Activated CD4-positive, alpha-beta memory T cell treated with anti-CD3 and anti-CD28 coated beads, Interleukin-2, amount 10 ng/mL, durations not matched to agents 7 days and 5 days (primary cell): Measurements from ENCODE around the gene RAP1GAP2. TPM values are rescaled to one million over a fixed set of nuclear protein-coding genes. Genes with fewer than 3 reads are reported as not detected.

Experiments
- CTCF ChIA-PET: fragments of 350-600 bp; sonication (Branson Sonifier 250); formaldehyde crosslinking; loops from one replicate; lab custom pipeline; 2021; ENCODE audit warnings: antibody characterized with exemption, inconsistent platforms; lab: Charles Lee
- POLR2A ChIA-PET: fragments of 350-600 bp; sonication (Branson Sonifier 250); formaldehyde crosslinking; loops from one replicate; lab custom pipeline; 2021; ENCODE audit warnings: antibody characterized with exemption; lab: Charles Lee
- DNase-seq: peaks from one replicate; pipeline ENCODE4 v3.0.0-alpha.2; 2020
- H3K27ac Mint-ChIP-seq: one replicate; pipeline ENCODE4 v1.8.0; 2021; ENCODE audit warnings: mild to moderate bottlenecking, mixed read lengths
- H3K27me3 Mint-ChIP-seq: one replicate; pipeline ENCODE4 v1.8.0; 2021; ENCODE audit warnings: mixed read lengths
- H3K36me3 Mint-ChIP-seq: one replicate; pipeline ENCODE4 v1.8.0; 2021; ENCODE audit warnings: low read depth, mixed read lengths
- H3K4me1 Mint-ChIP-seq: one replicate; pipeline ENCODE4 v1.8.0; 2021; ENCODE audit warnings: mixed read lengths
- H3K4me3 Mint-ChIP-seq: one replicate; pipeline ENCODE4 v1.8.0; 2021; ENCODE audit warnings: mild to moderate bottlenecking, mixed read lengths
- H3K9me3 Mint-ChIP-seq: one replicate; pipeline ENCODE4 v1.8.0; 2021; ENCODE audit warnings: mixed read lengths
- total RNA-seq, 2 experiments: library from RNA; stranded (reverse); gene quantifications; one replicate each; pipeline ENCODE4 v1.2.3, GENCODE V29; 2021

Gene RAP1GAP2
- total RNA-seq, 2 experiments from 2014 or later: 36.7 to 39.8 TPM

- CTCF ChIA-PET: interaction anchor here (0.8 to 4.7 kb wide), 5 partner anchors 11 to 166 kb away, joined by 3 to 18 read pairs (median 4); no protein-coding TSS in a partner anchor
- POLR2A ChIA-PET: interaction anchor here (1.2 to 1.4 kb wide), 2 partner anchors 33 to 465 kb away, joined by 3 to 5 read pairs; no protein-coding TSS in a partner anchor
- no peaks in the 10 kb centered on the region for H3K36me3 Mint-ChIP-seq
- no peaks in the 10 kb centered on the region for H3K9me3 Mint-ChIP-seq
- peaks cover 18% of the 10 kb centered on the region for H3K27me3 Mint-ChIP-seq
- H3K27ac Mint-ChIP-seq: no peak overlapping the region
- H3K4me1 Mint-ChIP-seq: peaks cover 18% of the 10 kb centered on the region
- no peak for DNase-seq
- no peak overlapping the region for H3K4me3 Mint-ChIP-seq
Observed at GRCh38 chr17:2847381-2848333, 51.4 kb downstream of the RAP1GAP2 start.

DNA sequence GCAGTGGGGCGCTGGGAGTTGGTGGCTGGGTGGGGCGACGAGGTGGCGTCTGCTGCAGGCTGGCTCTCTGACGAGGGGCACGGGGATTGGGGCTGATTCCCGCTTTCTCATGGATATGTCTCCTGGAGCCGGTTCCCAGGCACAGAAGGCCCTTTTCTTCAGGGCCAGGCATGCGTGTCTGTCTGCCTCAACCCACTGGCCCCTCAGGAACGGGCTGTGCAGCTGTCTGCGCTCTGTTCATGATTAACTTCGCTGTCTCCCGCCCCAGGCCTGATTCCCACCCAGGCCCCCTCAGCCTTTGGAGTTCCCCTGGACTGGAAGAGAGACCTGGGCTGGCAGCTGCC is 53.1 kb downstream of the RAP1GAP2 start:
- Mint-ChIP-seq H3K4me1 (peaks cover 22% of the 10 kb centered on the region), H3K27me3 (peaks cover 22% of the 10 kb centered on the region), H3K9me3 (no peaks in the 10 kb centered on the region), H3K27ac (no peak overlapping the region), H3K4me3 (no peak overlapping the region), H3K36me3 (no peaks in the 10 kb centered on the region)
- POLR2A ChIA-PET: interaction anchor here (1.4 kb wide), 1 partner anchor 35 kb away, joined by 5 read pairs; no protein-coding TSS in a partner anchor
- no peak for DNase-seq
- CTCF ChIA-PET: interaction anchor here (0.6 to 4.7 kb wide), 9 partner anchors 8 to 166 kb away, joined by 3 to 18 read pairs (median 4); no protein-coding TSS in a partner anchor

DNA sequence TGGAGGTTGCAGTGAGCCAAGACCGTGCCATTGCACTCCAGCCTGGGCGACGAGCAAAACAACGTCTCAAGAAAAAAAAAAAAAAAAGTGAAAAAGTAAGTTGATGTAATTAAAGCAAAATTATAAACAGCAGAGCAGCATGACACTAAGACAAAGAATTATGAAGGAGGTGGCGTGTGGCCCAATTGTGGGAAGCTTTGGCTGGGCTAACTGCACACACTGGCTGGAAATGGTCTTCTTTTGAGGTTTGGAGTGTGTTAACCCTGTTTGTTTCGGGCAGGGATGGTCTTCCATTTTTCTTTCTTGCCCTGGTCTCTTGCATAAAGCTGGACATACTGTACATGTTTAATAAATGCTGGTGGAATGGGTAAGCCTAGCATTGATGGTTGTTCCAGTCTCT is 54.8 kb downstream of the RAP1GAP2 start:
- CTCF ChIA-PET: no interaction called here
- H3K27me3 Mint-ChIP-seq: peaks cover 34% of the 10 kb centered on the region

DNA sequence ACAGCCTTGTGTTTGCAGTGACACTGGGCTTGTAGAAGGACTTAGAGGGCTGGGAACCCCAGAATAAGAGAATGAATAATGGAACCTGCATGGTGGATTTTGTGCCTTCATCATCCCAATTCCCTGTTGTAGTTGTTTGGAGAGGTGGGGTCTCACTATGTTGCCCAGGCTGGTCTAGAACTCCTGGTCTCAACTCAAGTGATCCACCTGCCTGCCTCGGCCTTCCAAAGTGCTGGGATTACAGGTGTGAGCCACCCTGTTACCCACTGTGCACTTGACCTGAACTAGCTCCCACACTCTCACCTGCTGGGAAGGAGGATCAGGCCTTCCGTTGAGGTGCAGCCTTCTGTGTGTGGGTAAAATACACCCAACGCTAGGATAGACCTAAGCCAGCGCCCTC is 55.4 kb downstream of the RAP1GAP2 start:
- Mint-ChIP-seq H3K9me3 (no peaks in the 10 kb centered on the region), H3K27ac (no peak overlapping the region), H3K27me3 (peaks cover 37% of the 10 kb centered on the region), H3K4me1 (peaks cover 35% of the 10 kb centered on the region), H3K36me3 (peaks cover 4% of the 10 kb centered on the region), H3K4me3 (no peak overlapping the region)
- CTCF ChIA-PET: interaction anchor here (1.1 kb wide), 1 partner anchor 65 kb away, joined by 4 read pairs; no protein-coding TSS in a partner anchor
- POLR2A ChIA-PET: interaction anchor here (0.6 to 1.4 kb wide), 2 partner anchors 21 to 55 kb away, joined by 3 read pairs; partner anchors contain the start of gene RAP1GAP2
- no peak for DNase-seq

More for the DNA sequence above, 54.8 kb downstream of the RAP1GAP2 start:
- DNase-seq: no peak
- Mint-ChIP-seq H3K27ac (no peak overlapping the region), H3K9me3 (no peaks in the 10 kb centered on the region), H3K36me3 (peaks cover under 1% of the 10 kb centered on the region), H3K4me1 (peaks cover 32% of the 10 kb centered on the region), H3K4me3 (no peak overlapping the region)
- POLR2A ChIA-PET: interaction anchor here (0.6 kb wide), 2 partner anchors 22 to 313 kb away, joined by 3 to 4 read pairs; no protein-coding TSS in a partner anchor

- Mint-ChIP-seq H3K4me1 (peaks cover 35% of the 10 kb centered on the region), H3K9me3 (no peaks in the 10 kb centered on the region), H3K27me3 (peaks cover 39% of the 10 kb centered on the region), H3K27ac (no peak overlapping the region), H3K36me3 (peaks cover 4% of the 10 kb centered on the region), H3K4me3 (peak overlapping the region; percentile 24)
- DNase-seq: no peak
- POLR2A ChIA-PET: interaction anchor here (1.4 kb wide), 1 partner anchor 56 kb away, joined by 3 read pairs; the partner anchor contains the start of gene RAP1GAP2
- CTCF ChIA-PET: interaction anchor here (1.1 kb wide), 1 partner anchor 66 kb away, joined by 4 read pairs; no protein-coding TSS in a partner anchor
Observed at GRCh38 chr17:2852221-2852620, 56.0 kb downstream of the RAP1GAP2 start.

- CTCF ChIA-PET: interaction anchor here (0.7 to 1.1 kb wide), 2 partner anchors 61 to 66 kb away, joined by 3 to 4 read pairs; no protein-coding TSS in a partner anchor
- H3K27ac Mint-ChIP-seq: no peak overlapping the region
- peaks cover 30% of the 10 kb centered on the region for H3K4me1 Mint-ChIP-seq
- peak overlapping the region; percentile 24 for H3K4me3 Mint-ChIP-seq
- DNase-seq: no peak
- POLR2A ChIA-PET: interaction anchor here (1.4 kb wide), 1 partner anchor 56 kb away, joined by 3 read pairs; the partner anchor contains the start of gene RAP1GAP2
- H3K27me3 Mint-ChIP-seq: peaks cover 39% of the 10 kb centered on the region
- peaks cover 4% of the 10 kb centered on the region for H3K36me3 Mint-ChIP-seq
- no peaks in the 10 kb centered on the region for H3K9me3 Mint-ChIP-seq
Observed at GRCh38 chr17:2852729-2853282, 56.6 kb downstream of the RAP1GAP2 start.

DNA sequence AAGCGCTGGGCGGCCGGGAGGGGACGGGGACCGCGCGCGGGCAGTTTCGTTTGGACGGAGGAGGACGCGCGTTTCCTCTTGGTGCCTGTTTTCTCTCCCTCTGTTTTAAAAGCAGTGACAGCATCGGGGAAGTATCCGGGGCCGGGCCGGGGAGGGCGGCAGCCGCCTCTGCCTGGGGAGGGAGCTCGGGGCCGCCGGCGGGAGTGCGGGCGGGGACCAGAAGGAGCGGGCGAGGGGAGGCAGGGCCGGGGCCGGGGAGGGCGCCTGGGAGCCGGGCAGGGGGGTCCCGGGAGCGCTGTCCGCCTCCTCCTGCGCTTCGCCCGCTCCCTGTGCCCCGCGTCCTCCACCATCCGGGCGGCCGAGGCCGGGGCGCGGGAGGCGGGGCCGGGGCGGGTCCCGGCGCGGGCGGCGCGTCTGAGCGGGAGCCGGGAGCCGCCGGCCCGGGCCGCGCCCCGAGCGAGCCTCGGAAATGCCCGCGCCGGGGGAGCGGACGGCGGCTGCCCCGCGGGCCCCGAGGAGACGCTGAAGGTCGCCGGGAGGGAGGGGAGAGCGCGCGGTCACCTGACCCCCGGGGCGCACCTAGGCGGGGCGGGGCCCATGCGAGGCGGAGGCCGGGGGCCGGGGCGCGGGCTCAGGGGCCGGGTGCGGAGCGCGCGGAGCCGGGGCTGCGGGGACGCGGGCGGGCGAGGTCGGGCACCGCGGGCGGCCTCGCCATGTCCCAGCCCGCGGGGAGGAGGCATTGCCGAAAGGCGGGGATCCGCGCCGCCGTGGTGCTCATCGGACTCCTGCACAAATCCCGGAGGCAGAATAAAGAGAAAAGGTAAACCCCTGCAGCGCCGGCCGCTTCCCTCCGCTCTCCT is 57.3 kb downstream of the RAP1GAP2 start:
- H3K27ac Mint-ChIP-seq: no peak overlapping the region
- H3K9me3 Mint-ChIP-seq: no peaks in the 10 kb centered on the region
- peaks cover 26% of the 10 kb centered on the region for H3K4me1 Mint-ChIP-seq
- CTCF ChIA-PET: interaction anchor here (0.7 kb wide), 1 partner anchor 62 kb away, joined by 3 read pairs; no protein-coding TSS in a partner anchor
- POLR2A ChIA-PET: interaction anchor here (1.3 to 1.4 kb wide), 2 partner anchors 17 to 57 kb away, joined by 3 read pairs; partner anchors contain the start of gene RAP1GAP2
- peak overlapping the region; percentile 70 for H3K4me3 Mint-ChIP-seq
- H3K36me3 Mint-ChIP-seq: peaks cover 4% of the 10 kb centered on the region
- DNase-seq: peak; percentile 52
- peaks cover 39% of the 10 kb centered on the region for H3K27me3 Mint-ChIP-seq

- Mint-ChIP-seq H3K27ac (no peak overlapping the region), H3K36me3 (peaks cover 4% of the 10 kb centered on the region), H3K4me3 (peak overlapping the region; percentile 70), H3K27me3 (peaks cover 36% of the 10 kb centered on the region), H3K4me1 (peaks cover 22% of the 10 kb centered on the region), H3K9me3 (no peaks in the 10 kb centered on the region)
- POLR2A ChIA-PET: interaction anchor here (1.3 kb wide), 1 partner anchor 18 kb away, joined by 3 read pairs; no protein-coding TSS in a partner anchor
- CTCF ChIA-PET: interaction anchor here (1.1 kb wide), 1 partner anchor 68 kb away, joined by 3 read pairs; no protein-coding TSS in a partner anchor
- DNase-seq: peak; percentile 19
Observed at GRCh38 chr17:2854143-2855055, 58.2 kb downstream of the RAP1GAP2 start.

DNA sequence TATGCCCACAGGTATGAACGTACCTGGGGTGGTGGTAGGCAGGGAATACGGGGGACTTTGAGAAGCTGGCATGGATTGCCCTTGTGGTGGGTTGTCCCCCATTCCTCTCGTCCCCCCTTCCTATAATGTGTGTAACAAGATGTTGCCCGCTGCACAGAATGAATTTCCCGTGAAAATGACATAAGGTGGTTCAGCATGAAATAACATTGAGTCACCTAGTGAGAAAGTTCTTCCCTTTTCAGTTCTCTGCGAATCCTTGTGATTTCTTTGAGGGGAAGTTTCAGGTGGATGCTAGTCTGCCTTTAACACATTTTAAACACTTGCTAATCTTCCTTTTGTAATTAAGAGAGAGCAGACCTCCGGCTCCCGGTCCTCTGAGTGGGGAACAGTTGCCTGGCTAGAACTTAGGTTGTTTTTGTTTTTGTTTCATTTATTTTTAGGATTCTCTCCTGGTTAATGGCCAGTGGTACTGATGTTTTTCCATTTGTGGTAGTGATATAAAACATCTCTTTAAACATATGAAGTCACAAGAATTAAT is 58.9 kb downstream of the RAP1GAP2 start:
- POLR2A ChIA-PET: interaction anchor here (1.3 kb wide), 1 partner anchor 18 kb away, joined by 3 read pairs; no protein-coding TSS in a partner anchor
- Mint-ChIP-seq H3K4me1 (peaks cover 21% of the 10 kb centered on the region), H3K27ac (no peak overlapping the region), H3K36me3 (peaks cover 4% of the 10 kb centered on the region), H3K9me3 (no peaks in the 10 kb centered on the region), H3K4me3 (peak overlapping the region; percentile 70), H3K27me3 (peaks cover 36% of the 10 kb centered on the region)
- CTCF ChIA-PET: interaction anchor here (1.1 kb wide), 1 partner anchor 69 kb away, joined by 3 read pairs; no protein-coding TSS in a partner anchor
- DNase-seq: no peak

DNA sequence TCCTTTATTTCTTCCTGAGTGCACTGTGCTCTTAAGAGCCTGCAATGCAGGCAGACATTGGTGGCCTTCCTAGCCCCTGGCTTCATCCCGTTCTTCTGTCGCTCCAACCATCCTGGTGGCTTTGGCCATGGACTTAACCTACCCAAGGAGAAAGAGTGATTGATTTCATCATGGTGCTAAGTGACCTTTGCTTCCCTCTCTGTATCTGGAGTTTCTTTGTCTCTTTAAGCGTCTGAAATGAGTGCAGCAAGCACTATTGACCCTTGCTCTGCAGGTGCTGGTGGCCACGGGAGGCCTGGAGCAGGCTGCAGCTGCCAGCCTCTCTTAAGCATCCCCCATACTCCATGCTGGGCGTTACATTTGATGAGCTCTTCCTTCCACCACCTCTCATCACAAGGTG is 60.5 kb downstream of the RAP1GAP2 start:
- peaks cover 4% of the 10 kb centered on the region for H3K36me3 Mint-ChIP-seq
- H3K4me1 Mint-ChIP-seq: peaks cover 21% of the 10 kb centered on the region
- H3K4me3 Mint-ChIP-seq: no peak overlapping the region
- H3K27ac Mint-ChIP-seq: no peak overlapping the region
- DNase-seq: no peak
- CTCF ChIA-PET: no interaction called here
- no peaks in the 10 kb centered on the region for H3K9me3 Mint-ChIP-seq
- peaks cover 27% of the 10 kb centered on the region for H3K27me3 Mint-ChIP-seq
- POLR2A ChIA-PET: no interaction called here

- Mint-ChIP-seq H3K36me3 (peaks cover 4% of the 10 kb centered on the region), H3K9me3 (no peaks in the 10 kb centered on the region), H3K27me3 (peaks cover 9% of the 10 kb centered on the region), H3K4me1 (peaks cover 6% of the 10 kb centered on the region), H3K4me3 (no peak overlapping the region), H3K27ac (no peak overlapping the region)
- no peak for DNase-seq
- CTCF ChIA-PET: no interaction called here
- POLR2A ChIA-PET: no interaction called here
Observed at GRCh38 chr17:2860045-2860444, 63.8 kb downstream of the RAP1GAP2 start.
